Gastrocnemius medialis (tissue), 4 donors: Measurements from ENCODE around the gene SCUBE1. TPM values are rescaled to one million over a fixed set of nuclear protein-coding genes. Genes with fewer than 3 reads are reported as not detected.

Experiments
- ATAC-seq, 2 donors: fragments of 150-250 bp; one replicate each; pipeline ENCODE4 v1.9.1; 2016
- DNase-seq, 2 donors: peaks; one replicate each; pipeline ENCODE4 v3.0.0-alpha.2; 2019
- H3K27ac ChIP-seq, 4 donors: fragments of 200-600 bp; sonication (generic); 1 replicate in 1 of 4; 2 replicates in 3 of 4; pipeline ENCODE4 v1.5.1; 2016 to 2018; ENCODE audit warnings: mild to moderate bottlenecking in 2 of 4, moderate library complexity in 1 of 4
- H3K27me3 ChIP-seq, 3 donors: fragments of 200-600 bp; sonication (generic) in 2 of 3; 1 replicate in 1 of 3; 2 replicates in 2 of 3; pipeline versions ENCODE4 v1.5.1 to v1.6.0; 2016 to 2019; ENCODE audit warnings: mild to moderate bottlenecking in 1 of 3, moderate library complexity in 1 of 3
- H3K36me3 ChIP-seq, 2 donors: fragments of 200-600 bp; sonication (generic) in 1 of 2; one replicate each; pipeline ENCODE4 v1.5.1; 2017 to 2018
- H3K4me1 ChIP-seq, 2 donors: fragments of 200-600 bp; sonication (generic) in 1 of 2; one replicate each; pipeline ENCODE4 v1.5.1; 2016 to 2017; ENCODE audit warnings: mild to moderate bottlenecking in 2 of 2
- H3K4me3 ChIP-seq, 4 donors: fragments of 200-600 bp; sonication (generic) in 3 of 4; 1 replicate in 1 of 4; 2 replicates in 3 of 4; pipeline ENCODE4 v1.5.1; 2016 to 2019; ENCODE audit warnings: mild to moderate bottlenecking in 2 of 4
- H3K9me3 ChIP-seq, 3 donors: fragments of 200-600 bp; sonication (generic) in 2 of 3; 1 replicate in 1 of 3; 2 replicates in 2 of 3; pipeline ENCODE4 v1.5.1; 2016 to 2019
- CTCF ChIP-seq, 5 experiments: fragments of 450-650 bp in 3 of 5; fragments of 200-600 bp in 2 of 5; sonication (generic) in 2 of 5; IDR thresholded peaks in 4 of 5; conservative IDR thresholded peaks in 1 of 5; 1 replicate in 4 of 5; 2 replicates in 1 of 5; pipeline ENCODE4 v1.5.1; 2016 to 2019; ENCODE audit warnings: antibody characterized with exemption in 5 of 5, mild to moderate bottlenecking in 3 of 5, moderate library complexity in 3 of 5
- POLR2A ChIP-seq, 2 donors: fragments of 450-650 bp; IDR thresholded peaks; one replicate each; pipeline ENCODE4 v1.6.1; 2017; ENCODE audit warnings: antibody characterized with exemption in 2 of 2, mild to moderate bottlenecking in 2 of 2, moderate library complexity in 2 of 2
- in situ Hi-C, 4 donors: fragments of 200-750 bp; cut with MboI; loops; one replicate each; pipeline versions ENCODE4 v1.15.0 to v1.8.0; 2017; ENCODE audit warnings: low sequenced_read_pairs in 4 of 4
- intact Hi-C: fragments of 100-400 bp; cut with DNase I; formaldehyde crosslinking; loops from one replicate; pipeline ENCODE4 v1.15.1; 2023; ENCODE audit warnings: low total_unique reads
- total RNA-seq, 4 donors: library from RNA; depleted of rRNA; stranded (reverse); fragments of >200 nt; gene quantifications; one replicate each; pipeline versions ENCODE4 v1.1.0 to v1.2.3, GENCODE V29; 2016

Gene SCUBE1
- total RNA-seq, 4 donors from 2014 or later, result 0.20 to 0.55 (median 0.41) TPM

GRCh38 chr22:43317239-43317638 is 25.9 kb downstream of the SCUBE1 start:
- no peak for TF ChIP-seq POLR2A (IDR thresholded peaks at IDR 0.05)
- no peak for TF ChIP-seq CTCF (IDR thresholded peaks at IDR 0.05 in 4 of 5, conservative IDR thresholded peaks at IDR 0.05 in 1 of 5)
- H3K4me3 ChIP-seq, result no peak overlapping the region
- no peaks in the 10 kb centered on the region for H3K9me3 ChIP-seq
- intact Hi-C loops, result no loop called here
- peaks cover 0 to 5% of the 10 kb centered on the region in 2 donors for H3K4me1 ChIP-seq
- no peak for DNase-seq
- no peak for ATAC-seq
- in situ Hi-C loops, result no loop called here
- H3K27me3 ChIP-seq, result peaks cover 0 to 5% (median 3%) of the 10 kb centered on the region in 3 donors
- no peak overlapping the region for H3K27ac ChIP-seq
- no peaks in the 10 kb centered on the region for H3K36me3 ChIP-seq

- Histone ChIP-seq H3K36me3 (no peaks in the 10 kb centered on the region), H3K27ac (no peak overlapping the region), H3K4me3 (no peak overlapping the region), H3K4me1 (peaks cover 0 to 5% of the 10 kb centered on the region in 2 donors), H3K27me3 (peaks cover 0 to 5% (median 3%) of the 10 kb centered on the region in 3 donors), H3K9me3 (no peaks in the 10 kb centered on the region)
- in situ Hi-C loops (no loop called here), intact Hi-C loops (no loop called here)
- no peak for ATAC-seq
- TF ChIP-seq POLR2A (IDR thresholded peaks at IDR 0.05) (no peak), CTCF (IDR thresholded peaks at IDR 0.05 in 4 of 5, conservative IDR thresholded peaks at IDR 0.05 in 1 of 5) (no peak)
- no peak for DNase-seq
These were observed 27.4 kb downstream of the SCUBE1 start for GRCh38 chr22:43315687-43316217.

- H3K27ac ChIP-seq, result no peak overlapping the region
- no peak for DNase-seq
These were observed 28.6 kb downstream of the SCUBE1 start for GRCh38 chr22:43314611-43315010.

DNA sequence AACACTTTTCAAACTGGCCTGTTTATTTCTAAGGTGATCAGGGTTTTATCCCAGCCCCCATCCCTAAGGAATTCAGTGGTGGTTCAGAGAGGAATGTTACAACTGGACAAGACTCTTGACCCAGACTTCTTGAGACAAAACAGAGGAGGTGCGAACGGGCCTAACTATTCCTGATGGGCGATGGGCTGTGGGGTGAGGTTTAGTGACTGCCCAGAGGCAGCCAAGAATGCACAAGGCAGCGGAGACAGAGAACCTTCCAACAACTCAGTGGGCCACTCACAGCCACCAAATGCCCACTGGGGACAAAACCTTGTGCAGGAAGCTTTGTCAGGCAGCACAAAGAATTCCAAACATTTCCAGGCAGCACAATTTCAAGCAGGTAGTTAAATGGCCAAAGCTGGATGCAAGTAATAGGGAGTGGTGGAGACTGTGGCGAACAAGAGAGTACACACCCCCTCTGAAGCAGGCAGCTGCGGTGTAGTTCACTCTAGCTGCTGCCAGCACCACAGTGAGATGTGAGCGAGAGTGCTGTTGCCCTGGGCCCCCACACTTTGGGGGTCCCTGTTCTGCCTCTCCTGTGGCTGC is 29.2 kb downstream of the SCUBE1 start:
- Histone ChIP-seq H3K4me1 (peaks cover 0 to 5% of the 10 kb centered on the region in 2 donors), H3K36me3 (no peaks in the 10 kb centered on the region), H3K27me3 (peaks cover 0 to 5% (median 3%) of the 10 kb centered on the region in 3 donors), H3K9me3 (no peaks in the 10 kb centered on the region), H3K27ac (peak overlapping the region in 2 of 4 donors; percentile 25 to 29), H3K4me3 (no peak overlapping the region)
- DNase-seq (no peak), ATAC-seq (peak in 1 of 2 donors; percentile 16)
- in situ Hi-C loops (no loop called here), intact Hi-C loops (no loop called here)
- TF ChIP-seq CTCF (IDR thresholded peaks at IDR 0.05 in 4 of 5, conservative IDR thresholded peaks at IDR 0.05 in 1 of 5) (no peak), POLR2A (IDR thresholded peaks at IDR 0.05) (no peak)

More at GRCh38 chr22:43314611-43315010, 28.6 kb downstream of the SCUBE1 start:
- in situ Hi-C loops (no loop called here), intact Hi-C loops (no loop called here)
- Histone ChIP-seq H3K9me3 (no peaks in the 10 kb centered on the region), H3K27me3 (peaks cover 0 to 5% (median 3%) of the 10 kb centered on the region in 3 donors), H3K4me3 (no peak overlapping the region), H3K36me3 (no peaks in the 10 kb centered on the region), H3K4me1 (peaks cover 0 to 5% of the 10 kb centered on the region in 2 donors)
- TF ChIP-seq POLR2A (IDR thresholded peaks at IDR 0.05) (no peak), CTCF (IDR thresholded peaks at IDR 0.05 in 4 of 5, conservative IDR thresholded peaks at IDR 0.05 in 1 of 5) (no peak)
- ATAC-seq, result no peak
